ENCODE data around the gene SMCO1.

The SMCO1 gene

GRCh38 chr3:196546537-196546936 lies 31.4 kb upstream of the SMCO1 start:
- H2AFZ ChIP-seq (ENCODE audit: low read depth, low read length) = no peak overlapping the region
- H2BK120ac ChIP-seq (ENCODE audit: low read depth, low read length) = no peak overlapping the region
- H2BK5ac ChIP-seq (ENCODE audit: low read depth, low read length, poor library complexity, severe bottlenecking) = no peak overlapping the region
- WGBS = 88% methylated on average over 5 of the region's 5 CpGs
- no peak overlapping the region for H4K91ac ChIP-seq (ENCODE audit: low read length)
- H3K18ac ChIP-seq (ENCODE audit: low read depth in 1 of 2, low read length in 2 of 2) = no peak overlapping the region
- no peaks in the 10 kb centered on the region for H3K4me1 ChIP-seq (ENCODE audit: control insufficient read depth, insufficient read depth, low read depth, low read length)
- H3K27me3 ChIP-seq (ENCODE audit: control insufficient read depth in 1 of 2, insufficient read depth in 1 of 2, low read length in 2 of 2) = peaks cover 0 to 3% of the 10 kb centered on the region in 2 experiments
- no peak overlapping the region for H3K23ac ChIP-seq (ENCODE audit: low read length in 2 of 2)
- H4K8ac ChIP-seq (ENCODE audit: low read length) = no peak overlapping the region
- no peak overlapping the region for H3K4ac ChIP-seq (ENCODE audit: low read depth in 1 of 2, low read length in 2 of 2)
- H3K9ac ChIP-seq (ENCODE audit: low read length) = no peak overlapping the region
- peaks cover 6% of the 10 kb centered on the region for H3K9me3 ChIP-seq (ENCODE audit: control insufficient read depth, low read length)
- H3K4me2 ChIP-seq (ENCODE audit: low read length, poor library complexity, severe bottlenecking) = no peak overlapping the region
- H3K27ac ChIP-seq (ENCODE audit: low read length, poor library complexity, severe bottlenecking) = no peak overlapping the region
- no peak overlapping the region for H2BK12ac ChIP-seq (ENCODE audit: low read length in 2 of 2)
- no peaks in the 10 kb centered on the region for H3K79me1 ChIP-seq (replicated peaks; ENCODE audit: low read length, poor library complexity, severe bottlenecking)
- no peak for DNase-seq
- no peak overlapping the region for H3K14ac ChIP-seq (ENCODE audit: low read length in 2 of 2)
- H2BK15ac ChIP-seq (ENCODE audit: low read depth, poor library complexity, severe bottlenecking) = no peak overlapping the region
- no peak overlapping the region for H3K4me3 ChIP-seq (ENCODE audit: insufficient read depth in 1 of 2, low read depth in 1 of 2, low read length in 2 of 2)
- H3K36me3 ChIP-seq (ENCODE audit: control insufficient read depth in 1 of 2, insufficient read depth in 2 of 2, low read depth in 1 of 2, low read length in 2 of 2) = no peaks in the 10 kb centered on the region
- H2AK5ac ChIP-seq (ENCODE audit: low read length, severe bottlenecking) = no peak overlapping the region

DNA sequence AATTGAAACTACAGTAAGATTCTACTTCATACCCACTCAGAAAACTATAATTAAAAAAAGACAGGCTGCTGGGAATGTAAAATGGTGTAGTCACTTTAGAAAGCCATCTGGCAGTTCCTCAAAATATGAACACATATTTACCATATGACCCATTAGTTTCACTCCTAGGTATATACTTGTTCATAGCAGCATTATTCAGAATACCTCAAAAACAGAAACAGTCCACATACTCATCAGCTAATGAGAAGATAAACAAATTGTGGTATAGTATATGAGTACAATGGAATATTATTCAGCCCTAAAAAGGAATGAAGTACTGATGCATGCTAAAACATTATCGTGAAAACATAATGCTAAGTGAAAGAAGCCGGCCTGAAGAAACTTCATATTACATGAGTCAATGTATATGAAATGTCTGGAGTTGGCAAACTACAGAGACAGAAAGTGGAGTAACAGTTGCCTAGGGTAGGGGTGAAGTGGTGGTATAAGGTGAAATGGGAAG lies 29.4 kb upstream of the SMCO1 start:
- Histone ChIP-seq H2AFZ (ENCODE audit: low read depth, low read length) (no peak overlapping the region), H3K18ac (ENCODE audit: low read depth in 1 of 2, low read length in 2 of 2) (no peak overlapping the region)

DNA sequence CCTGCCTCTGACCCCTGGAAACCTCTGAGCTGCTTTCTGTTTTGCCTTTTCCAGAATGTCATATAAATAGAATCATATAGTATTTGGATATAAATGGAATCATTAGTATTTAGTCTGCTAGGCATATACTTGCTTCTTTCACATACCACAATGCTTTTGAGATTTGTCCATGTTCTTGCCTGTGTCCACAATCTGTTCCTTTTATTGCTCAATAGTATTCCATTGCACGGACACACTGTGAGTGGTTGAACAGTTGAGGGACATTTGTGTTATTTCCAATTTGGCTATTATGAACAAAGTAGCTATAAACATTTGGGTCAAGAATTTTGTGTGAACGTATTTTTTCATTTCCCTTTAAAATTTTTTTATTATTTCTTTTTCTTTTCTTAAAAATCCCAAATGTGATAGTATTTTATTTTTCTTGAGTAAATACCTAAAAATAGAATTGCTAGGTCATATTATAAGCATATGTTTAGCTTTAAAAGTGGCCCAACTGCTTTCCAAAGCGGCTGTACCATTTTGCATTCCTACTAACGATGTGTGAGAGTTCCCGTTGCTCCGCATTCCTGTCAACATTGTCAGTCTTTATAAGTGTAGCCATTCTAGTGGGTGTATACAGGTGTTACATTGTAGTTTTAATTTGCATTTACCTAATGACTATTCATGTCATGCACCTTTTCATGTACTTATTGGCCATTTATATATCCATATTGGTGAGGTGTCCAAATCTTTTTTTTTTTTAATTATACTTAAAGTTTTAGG lies 26.7 kb upstream of the SMCO1 start:
- WGBS = 91% methylated on average over 4 of the region's 6 CpGs
- DNase-seq = no peak
- H4K91ac ChIP-seq (ENCODE audit: low read length) = no peak overlapping the region
- no peak overlapping the region for H3K14ac ChIP-seq (ENCODE audit: low read length in 2 of 2)
- no peak overlapping the region for H2BK15ac ChIP-seq (ENCODE audit: low read depth, poor library complexity, severe bottlenecking)
- H3K27me3 ChIP-seq (ENCODE audit: control insufficient read depth in 1 of 2, insufficient read depth in 1 of 2, low read length in 2 of 2) = peaks cover 0 to under 1% of the 10 kb centered on the region in 2 experiments
- no peak overlapping the region for H3K18ac ChIP-seq (ENCODE audit: low read depth in 1 of 2, low read length in 2 of 2)
- H3K4me3 ChIP-seq (ENCODE audit: insufficient read depth in 1 of 2, low read depth in 1 of 2, low read length in 2 of 2) = no peak overlapping the region
- no peak overlapping the region for H3K27ac ChIP-seq (ENCODE audit: low read length, poor library complexity, severe bottlenecking)
- no peak overlapping the region for H3K4ac ChIP-seq (ENCODE audit: low read depth in 1 of 2, low read length in 2 of 2)
- no peak overlapping the region for H3K9ac ChIP-seq (ENCODE audit: low read length)
- H3K9me3 ChIP-seq (ENCODE audit: control insufficient read depth, low read length) = no peaks in the 10 kb centered on the region
- H2AK5ac ChIP-seq (ENCODE audit: low read length, severe bottlenecking) = no peak overlapping the region
- H2BK5ac ChIP-seq (ENCODE audit: low read depth, low read length, poor library complexity, severe bottlenecking) = no peak overlapping the region
- no peaks in the 10 kb centered on the region for H3K79me1 ChIP-seq (replicated peaks; ENCODE audit: low read length, poor library complexity, severe bottlenecking)
- H3K4me1 ChIP-seq (ENCODE audit: control insufficient read depth, insufficient read depth, low read depth, low read length) = no peaks in the 10 kb centered on the region
- H4K8ac ChIP-seq (ENCODE audit: low read length) = no peak overlapping the region
- no peak overlapping the region for H2BK12ac ChIP-seq (ENCODE audit: low read length in 2 of 2)
- no peak overlapping the region for H2BK120ac ChIP-seq (ENCODE audit: low read depth, low read length)
- H3K23ac ChIP-seq (ENCODE audit: low read length in 2 of 2) = no peak overlapping the region
- no peak overlapping the region for H2AFZ ChIP-seq (ENCODE audit: low read depth, low read length)
- no peaks in the 10 kb centered on the region for H3K36me3 ChIP-seq (ENCODE audit: control insufficient read depth in 1 of 2, insufficient read depth in 2 of 2, low read depth in 1 of 2, low read length in 2 of 2)
- H3K4me2 ChIP-seq (ENCODE audit: low read length, poor library complexity, severe bottlenecking) = no peak overlapping the region

More for the DNA sequence above, 29.4 kb upstream of the SMCO1 start:
- Histone ChIP-seq H4K91ac (ENCODE audit: low read length) (no peak overlapping the region), H3K4me2 (ENCODE audit: low read length, poor library complexity, severe bottlenecking) (no peak overlapping the region), H2AK5ac (ENCODE audit: low read length, severe bottlenecking) (no peak overlapping the region), H3K23ac (ENCODE audit: low read length in 2 of 2) (no peak overlapping the region), H3K4ac (ENCODE audit: low read depth in 1 of 2, low read length in 2 of 2) (no peak overlapping the region), H3K27me3 (ENCODE audit: control insufficient read depth in 1 of 2, insufficient read depth in 1 of 2, low read length in 2 of 2) (peaks cover 0 to 3% of the 10 kb centered on the region in 2 experiments), H3K4me3 (ENCODE audit: insufficient read depth in 1 of 2, low read depth in 1 of 2, low read length in 2 of 2) (no peak overlapping the region), H3K79me1 (replicated peaks; ENCODE audit: low read length, poor library complexity, severe bottlenecking) (no peaks in the 10 kb centered on the region), H2BK12ac (ENCODE audit: low read length in 2 of 2) (no peak overlapping the region), H3K9ac (ENCODE audit: low read length) (no peak overlapping the region), H2BK120ac (ENCODE audit: low read depth, low read length) (no peak overlapping the region), H2BK15ac (ENCODE audit: low read depth, poor library complexity, severe bottlenecking) (no peak overlapping the region), H3K9me3 (ENCODE audit: control insufficient read depth, low read length) (peaks cover 3% of the 10 kb centered on the region), H3K36me3 (ENCODE audit: control insufficient read depth in 1 of 2, insufficient read depth in 2 of 2, low read depth in 1 of 2, low read length in 2 of 2) (no peaks in the 10 kb centered on the region), H4K8ac (ENCODE audit: low read length) (no peak overlapping the region), H3K4me1 (ENCODE audit: control insufficient read depth, insufficient read depth, low read depth, low read length) (no peaks in the 10 kb centered on the region), H3K27ac (ENCODE audit: low read length, poor library complexity, severe bottlenecking) (no peak overlapping the region), H3K14ac (ENCODE audit: low read length in 2 of 2) (no peak overlapping the region), H2BK5ac (ENCODE audit: low read depth, low read length, poor library complexity, severe bottlenecking) (no peak overlapping the region)
- 97% methylated on average over 2 of the region's 2 CpGs for WGBS
- DNase-seq = no peak

GRCh38 chr3:196537319-196537984 lies 22.3 kb upstream of the SMCO1 start:
- 70% methylated on average over 10 of the region's 18 CpGs for WGBS
- no peak overlapping the region for H2BK12ac ChIP-seq (ENCODE audit: low read length in 2 of 2)

More at GRCh38 chr3:196537319-196537984, 22.3 kb upstream of the SMCO1 start:
- H3K79me1 ChIP-seq (replicated peaks; ENCODE audit: low read length, poor library complexity, severe bottlenecking) = no peaks in the 10 kb centered on the region
- no peak overlapping the region for H3K27ac ChIP-seq (ENCODE audit: low read length, poor library complexity, severe bottlenecking)
- H3K4ac ChIP-seq (ENCODE audit: low read depth in 1 of 2, low read length in 2 of 2) = no peak overlapping the region
- no peaks in the 10 kb centered on the region for H3K36me3 ChIP-seq (ENCODE audit: control insufficient read depth in 1 of 2, insufficient read depth in 2 of 2, low read depth in 1 of 2, low read length in 2 of 2)
- H3K27me3 ChIP-seq (ENCODE audit: control insufficient read depth in 1 of 2, insufficient read depth in 1 of 2, low read length in 2 of 2) = peaks cover 0 to 3% of the 10 kb centered on the region in 2 experiments
- H2AK5ac ChIP-seq (ENCODE audit: low read length, severe bottlenecking) = no peak overlapping the region
- H3K9me3 ChIP-seq (ENCODE audit: control insufficient read depth, low read length) = no peaks in the 10 kb centered on the region
- H2BK15ac ChIP-seq (ENCODE audit: low read depth, poor library complexity, severe bottlenecking) = no peak overlapping the region
- H3K4me2 ChIP-seq (ENCODE audit: low read length, poor library complexity, severe bottlenecking) = no peak overlapping the region
- no peak overlapping the region for H3K4me3 ChIP-seq (ENCODE audit: insufficient read depth in 1 of 2, low read depth in 1 of 2, low read length in 2 of 2)
- H2AFZ ChIP-seq (ENCODE audit: low read depth, low read length) = no peak overlapping the region
- H3K23ac ChIP-seq (ENCODE audit: low read length in 2 of 2) = no peak overlapping the region
- no peak for DNase-seq
- H3K9ac ChIP-seq (ENCODE audit: low read length) = peak overlapping the region; percentile 38
- H3K4me1 ChIP-seq (ENCODE audit: control insufficient read depth, insufficient read depth, low read depth, low read length) = no peaks in the 10 kb centered on the region
- H2BK5ac ChIP-seq (ENCODE audit: low read depth, low read length, poor library complexity, severe bottlenecking) = no peak overlapping the region
- H2BK120ac ChIP-seq (ENCODE audit: low read depth, low read length) = no peak overlapping the region
- no peak overlapping the region for H3K14ac ChIP-seq (ENCODE audit: low read length in 2 of 2)
- H4K91ac ChIP-seq (ENCODE audit: low read length) = no peak overlapping the region
- no peak overlapping the region for H3K18ac ChIP-seq (ENCODE audit: low read depth in 1 of 2, low read length in 2 of 2)
- no peak overlapping the region for H4K8ac ChIP-seq (ENCODE audit: low read length)
